Fibroblast of lung (primary cell): ENCODE results near the gene C2CD4C. TPM values are rescaled to one million over a fixed set of nuclear protein-coding genes. Genes with fewer than 3 reads are reported as not detected.

Experiments used
- DNase-seq, 2 donors: peaks; one replicate each; pipeline versions ENCODE4 v3.0.0 to v3.0.0-alpha.2; 2010; ENCODE audit warnings: low read depth in 2 of 2
- H2AFZ ChIP-seq: 2 replicates; pipeline ENCODE4 v1.5.1; 2012; ENCODE audit warnings: low read length, control low read depth, inconsistent platforms
- H3K27ac ChIP-seq: 2 replicates; pipeline ENCODE4 v1.5.1; 2011; ENCODE audit warnings: low read length, control low read depth; ENCODE audit not compliant: insufficient read depth
- H3K27me3 ChIP-seq: 2 replicates; pipeline ENCODE4 v1.5.1; 2011; ENCODE audit warnings: mild to moderate bottlenecking, low read length; ENCODE audit not compliant: control insufficient read depth, insufficient read depth
- H3K36me3 ChIP-seq: 2 replicates; pipeline ENCODE4 v1.5.1; 2011; ENCODE audit warnings: low read length; ENCODE audit not compliant: control insufficient read depth, insufficient read depth
- H3K4me1 ChIP-seq: 2 replicates; pipeline ENCODE4 v1.5.1; 2011; ENCODE audit warnings: low read length; ENCODE audit not compliant: control insufficient read depth, insufficient read depth; ENCODE audit errors: extremely low read depth
- H3K4me2 ChIP-seq: 2 replicates; pipeline ENCODE4 v1.5.1; 2011; ENCODE audit warnings: low read length, control low read depth; ENCODE audit not compliant: insufficient read depth; ENCODE audit errors: extremely low read depth
- H3K4me3 ChIP-seq, 4 experiments: fragments of 200-600 bp in 1 of 4; sonication (generic) in 1 of 4; replicated peaks in 1 of 4; 2 replicates each; pipeline ENCODE4 v1.5.1; 2011 to 2016; ENCODE audit warnings: low read length in 4 of 4, low read depth in 3 of 4, mild to moderate bottlenecking in 3 of 4, control low read depth in 2 of 4, inconsistent platforms in 1 of 4, mixed read lengths in 1 of 4; ENCODE audit not compliant: insufficient read depth in 1 of 4; ENCODE audit errors: control extremely low read depth in 1 of 4
- H3K79me2 ChIP-seq: 2 replicates; pipeline ENCODE4 v1.5.1; 2012; ENCODE audit warnings: mild to moderate bottlenecking, low read length, inconsistent platforms; ENCODE audit not compliant: control insufficient read depth, insufficient read depth
- H3K9ac ChIP-seq: 2 replicates; pipeline ENCODE4 v1.5.1; 2011; ENCODE audit warnings: mild to moderate bottlenecking, low read length, control low read depth; ENCODE audit not compliant: insufficient read depth
- H3K9me3 ChIP-seq: 2 replicates; pipeline ENCODE4 v1.5.1; 2012; ENCODE audit warnings: low read depth, low read length; ENCODE audit not compliant: control insufficient read depth, insufficient read depth
- H4K20me1 ChIP-seq: 2 replicates; pipeline ENCODE4 v1.5.1; 2011; ENCODE audit warnings: low read length; ENCODE audit not compliant: control insufficient read depth, insufficient read depth; ENCODE audit errors: extremely low read depth
- EZH2 ChIP-seq: IDR thresholded peaks from 2 replicates; pipeline ENCODE4 v1.5.1; 2012; ENCODE audit warnings: low read length, control low read depth, mild to moderate bottlenecking; ENCODE audit errors: missing control alignments
- polyA plus RNA-seq, 2 donors: library from polyadenylated mRNA; depleted of rRNA in 1 of 2; stranded (reverse) in 1 of 2; unstranded in 1 of 2; fragments of >200 nt; gene quantifications; 2 replicates each; pipeline ENCODE4 v1.2.1, GENCODE V29; 2011 to 2012; ENCODE audit warnings: missing spikeins in 1 of 2
- total RNA-seq: library from RNA; depleted of rRNA; stranded (reverse); fragments of >200 nt; gene quantifications from 2 replicates; pipeline ENCODE4 v1.2.1, GENCODE V29; 2014
- TF ChIP-seq, protein P1 (sequence below), 2 donors: IDR thresholded peaks in 1 of 2; conservative IDR thresholded peaks in 1 of 2; 1 replicate in 1 of 2; 2 replicates in 1 of 2; pipeline ENCODE4 v1.5.1; 2011 to 2012; ENCODE audit warnings: low read length in 2 of 2, control low read depth in 1 of 2, inconsistent platforms in 1 of 2, low read depth in 1 of 2, mild to moderate bottlenecking in 1 of 2

C2CD4C gene
- total and polyA plus RNA-seq, 2 donors (not counting 1 experiment from before 2014, with no cell fraction given): 0.17 TPM; not detected in 1

DNA sequence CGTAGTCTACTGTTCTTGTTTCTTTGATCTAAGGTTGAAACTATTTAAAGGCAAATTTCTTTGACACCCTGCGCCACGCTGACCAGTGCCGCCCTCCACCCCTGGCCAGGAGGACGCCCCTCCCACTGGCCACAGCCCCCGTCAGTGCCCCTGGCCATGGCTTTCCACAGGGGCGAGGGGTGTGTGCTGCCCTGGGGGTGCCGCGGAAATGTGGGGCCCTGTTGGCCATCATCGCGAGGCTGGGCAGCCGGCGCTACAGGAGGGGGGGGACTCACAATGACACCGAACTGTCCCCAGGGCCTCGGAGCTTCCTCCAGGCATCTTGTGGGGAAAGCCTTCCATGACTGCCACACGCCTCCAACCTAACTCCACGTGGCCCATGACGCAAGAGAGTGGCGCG lies 41.0 kb upstream of the C2CD4C start:
- no peak overlapping the region for H2AFZ ChIP-seq
- H3K79me2 ChIP-seq: no peaks in the 10 kb centered on the region
- H3K9me3 ChIP-seq: no peaks in the 10 kb centered on the region
- H3K27ac ChIP-seq: no peak overlapping the region
- H4K20me1 ChIP-seq: no peaks in the 10 kb centered on the region
- H3K36me3 ChIP-seq: no peaks in the 10 kb centered on the region
- H3K27me3 ChIP-seq: no peaks in the 10 kb centered on the region
- no peak overlapping the region for H3K4me2 ChIP-seq
- no peaks in the 10 kb centered on the region for H3K4me1 ChIP-seq
- H3K9ac ChIP-seq: no peak overlapping the region
- DNase-seq: no peak
- H3K4me3 ChIP-seq: no peak overlapping the region
- TF ChIP-seq EZH2: no peak
- TF ChIP-seq, protein P1, sequence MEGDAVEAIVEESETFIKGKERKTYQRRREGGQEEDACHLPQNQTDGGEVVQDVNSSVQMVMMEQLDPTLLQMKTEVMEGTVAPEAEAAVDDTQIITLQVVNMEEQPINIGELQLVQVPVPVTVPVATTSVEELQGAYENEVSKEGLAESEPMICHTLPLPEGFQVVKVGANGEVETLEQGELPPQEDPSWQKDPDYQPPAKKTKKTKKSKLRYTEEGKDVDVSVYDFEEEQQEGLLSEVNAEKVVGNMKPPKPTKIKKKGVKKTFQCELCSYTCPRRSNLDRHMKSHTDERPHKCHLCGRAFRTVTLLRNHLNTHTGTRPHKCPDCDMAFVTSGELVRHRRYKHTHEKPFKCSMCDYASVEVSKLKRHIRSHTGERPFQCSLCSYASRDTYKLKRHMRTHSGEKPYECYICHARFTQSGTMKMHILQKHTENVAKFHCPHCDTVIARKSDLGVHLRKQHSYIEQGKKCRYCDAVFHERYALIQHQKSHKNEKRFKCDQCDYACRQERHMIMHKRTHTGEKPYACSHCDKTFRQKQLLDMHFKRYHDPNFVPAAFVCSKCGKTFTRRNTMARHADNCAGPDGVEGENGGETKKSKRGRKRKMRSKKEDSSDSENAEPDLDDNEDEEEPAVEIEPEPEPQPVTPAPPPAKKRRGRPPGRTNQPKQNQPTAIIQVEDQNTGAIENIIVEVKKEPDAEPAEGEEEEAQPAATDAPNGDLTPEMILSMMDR (conservative IDR thresholded peaks at IDR 0.05 in 1 of 2, IDR thresholded peaks at IDR 0.05 in 1 of 2; ENCODE audit: low read depth in 1 of 2, low read length in 2 of 2): no peak

DNA sequence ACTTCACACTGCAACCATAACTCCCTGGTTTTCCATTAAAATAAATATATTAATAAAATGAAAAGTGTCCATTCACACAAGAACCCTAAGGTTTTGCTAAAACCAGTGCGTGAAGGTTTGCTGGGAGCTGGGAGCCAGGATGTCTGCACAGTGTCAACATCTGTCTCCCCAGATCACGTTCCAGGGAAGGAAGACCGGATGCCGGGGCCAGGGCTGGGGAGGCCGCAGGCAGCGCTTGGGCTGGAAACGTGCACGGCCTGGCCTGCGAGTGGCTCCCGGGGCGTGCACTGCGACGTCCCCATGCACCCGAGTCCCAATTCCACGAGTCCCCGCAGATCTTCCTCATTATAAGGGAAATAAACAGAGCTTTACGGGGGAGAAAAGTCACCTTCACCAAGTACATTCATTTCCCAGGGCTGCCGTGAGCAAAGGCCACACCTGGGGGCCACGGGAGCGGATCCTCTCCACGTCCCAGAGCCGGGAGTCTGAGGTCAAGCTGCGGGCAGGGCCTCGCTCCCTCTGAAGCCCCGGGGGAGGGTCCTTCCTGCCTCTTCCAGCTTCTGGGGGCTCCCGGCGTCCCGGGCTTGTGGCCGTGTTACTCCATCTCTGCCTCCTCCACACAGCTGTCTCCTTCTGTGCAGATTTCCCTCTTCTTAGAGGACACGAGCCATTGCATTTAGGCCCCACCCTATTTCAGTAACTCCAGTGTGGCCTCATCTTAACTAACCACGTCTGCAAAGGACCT lies 39.0 kb upstream of the C2CD4C start:
- no peak for DNase-seq
- Histone ChIP-seq H3K4me3 (no peak overlapping the region), H3K36me3 (no peaks in the 10 kb centered on the region), H2AFZ (no peak overlapping the region), H3K79me2 (no peaks in the 10 kb centered on the region), H3K4me1 (no peaks in the 10 kb centered on the region), H3K9me3 (no peaks in the 10 kb centered on the region), H3K27me3 (no peaks in the 10 kb centered on the region), H3K27ac (no peak overlapping the region), H3K9ac (no peak overlapping the region), H4K20me1 (no peaks in the 10 kb centered on the region), H3K4me2 (no peak overlapping the region)
- TF ChIP-seq, protein P1 (conservative IDR thresholded peaks at IDR 0.05 in 1 of 2, IDR thresholded peaks at IDR 0.05 in 1 of 2; ENCODE audit: low read depth in 1 of 2, low read length in 2 of 2): no peak
- TF ChIP-seq EZH2: no peak

DNA sequence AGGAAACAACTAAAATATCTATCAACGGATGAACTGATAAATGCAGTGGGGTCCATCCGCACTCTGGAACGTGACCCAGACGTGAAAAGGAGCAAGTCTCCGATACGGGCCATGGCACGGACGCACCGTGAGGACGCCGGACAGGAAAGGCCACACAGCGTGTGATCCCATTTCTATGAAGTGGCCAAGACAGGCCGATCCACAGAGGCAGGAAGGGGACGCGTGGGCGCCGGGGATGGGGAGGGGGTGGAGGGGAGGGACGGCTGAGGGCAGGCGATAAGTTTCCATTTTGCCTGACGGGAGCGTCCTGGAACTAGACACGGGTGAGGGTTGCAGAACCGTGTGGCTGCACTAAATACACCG lies 38.1 kb upstream of the C2CD4C start:
- no peak for TF ChIP-seq EZH2
- TF ChIP-seq, protein P1 (conservative IDR thresholded peaks at IDR 0.05 in 1 of 2, IDR thresholded peaks at IDR 0.05 in 1 of 2; ENCODE audit: low read depth in 1 of 2, low read length in 2 of 2): no peak
- Histone ChIP-seq H3K9me3 (no peaks in the 10 kb centered on the region), H3K4me2 (no peak overlapping the region), H2AFZ (no peak overlapping the region), H3K4me1 (no peaks in the 10 kb centered on the region), H3K27me3 (no peaks in the 10 kb centered on the region), H3K79me2 (no peaks in the 10 kb centered on the region), H3K4me3 (no peak overlapping the region), H3K9ac (no peak overlapping the region), H4K20me1 (no peaks in the 10 kb centered on the region), H3K36me3 (no peaks in the 10 kb centered on the region), H3K27ac (no peak overlapping the region)
- no peak for DNase-seq
